HG02870 (cell line): ENCODE measurements around the gene H3-3A.

Source experiments
- ATAC-seq: cut with Tn5 transposase; IDR thresholded peaks from one replicate; pipeline ENCODE4 v1.9.1; 2021; ENCODE audit warnings: mild to moderate bottlenecking, moderate library complexity; ENCODE audit not compliant: unreplicated experiment

H3-3A gene

GRCh38 chr1:226110249-226111097 lies 48.0 kb downstream of the H3-3A start:
- ATAC-seq, result peak; percentile 73

GRCh38 chr1:226111098-226111882 lies 48.8 kb downstream of the H3-3A start:
- ATAC-seq, result no peak

- no peak for ATAC-seq
These were observed 49.4 kb downstream of the H3-3A start for GRCh38 chr1:226111883-226112261.

- no peak for ATAC-seq
These were observed 50.1 kb downstream of the H3-3A start for GRCh38 chr1:226112626-226113025.

- ATAC-seq, result no peak
These were observed 54.2 kb downstream of the H3-3A start for GRCh38 chr1:226116673-226117072.

GRCh38 chr1:226117330-226117729 lies 54.8 kb downstream of the H3-3A start:
- ATAC-seq, result no peak

GRCh38 chr1:226118357-226118756 lies 55.8 kb downstream of the H3-3A start:
- ATAC-seq, result no peak

- no peak for ATAC-seq
These were observed 56.7 kb downstream of the H3-3A start for GRCh38 chr1:226119169-226119568.

GRCh38 chr1:226120398-226120797 lies 57.9 kb downstream of the H3-3A start:
- ATAC-seq, result no peak

- no peak for ATAC-seq
These were observed 58.6 kb downstream of the H3-3A start for GRCh38 chr1:226121049-226121586.
